ENCODE data around the gene NSMF.

NSMF gene

GRCh38 chr9:137449931-137450538 lies 9.1 kb downstream of the NSMF start:
- Histone ChIP-seq H3K4me3 (ENCODE audit: low read depth, low read length) (no peak overlapping the region), H3K36me3 (replicated peaks) (peaks cover 29% of the 10 kb centered on the region), H3K27ac (no peak overlapping the region), H3K27me3 (replicated peaks) (no peaks in the 10 kb centered on the region)
- in situ Hi-C loops (cut with HindIII; ENCODE audit: low pct_ligation_motif_present, low sequenced_read_pairs) = no loop called here
- no peak for DNase-seq
- TF ChIP-seq CTCF (IDR thresholded peaks at IDR 0.05; ENCODE audit: low read depth, low read length, missing control alignments) = no peak

- in situ Hi-C loops (cut with HindIII; ENCODE audit: low pct_ligation_motif_present, low sequenced_read_pairs) = no loop called here
- no peaks in the 10 kb centered on the region for H3K27me3 ChIP-seq (replicated peaks)
- no peak for TF ChIP-seq CTCF (IDR thresholded peaks at IDR 0.05; ENCODE audit: low read depth, low read length, missing control alignments)
- H3K36me3 ChIP-seq (replicated peaks) = peaks cover 26% of the 10 kb centered on the region
- no peak for DNase-seq
- no peak overlapping the region for H3K4me3 ChIP-seq (ENCODE audit: low read depth, low read length)
- H3K27ac ChIP-seq = no peak overlapping the region
Observed at GRCh38 chr9:137449081-137449844, 9.9 kb downstream of the NSMF start.

- H3K27ac ChIP-seq = no peak overlapping the region
- no peaks in the 10 kb centered on the region for H3K27me3 ChIP-seq (replicated peaks)
- TF ChIP-seq CTCF (IDR thresholded peaks at IDR 0.05; ENCODE audit: low read depth, low read length, missing control alignments) = no peak
- DNase-seq = no peak
- H3K36me3 ChIP-seq (replicated peaks) = peaks cover 25% of the 10 kb centered on the region
- no peak overlapping the region for H3K4me3 ChIP-seq (ENCODE audit: low read depth, low read length)
- in situ Hi-C loops (cut with HindIII; ENCODE audit: low pct_ligation_motif_present, low sequenced_read_pairs) = no loop called here
Observed at GRCh38 chr9:137448602-137448962, 10.6 kb downstream of the NSMF start.

- TF ChIP-seq CTCF (IDR thresholded peaks at IDR 0.05; ENCODE audit: low read depth, low read length, missing control alignments) = no peak
- DNase-seq = no peak
- H3K27ac ChIP-seq = no peak overlapping the region
- H3K4me3 ChIP-seq (ENCODE audit: low read depth, low read length) = no peak overlapping the region
- no peaks in the 10 kb centered on the region for H3K27me3 ChIP-seq (replicated peaks)
- peaks cover 20% of the 10 kb centered on the region for H3K36me3 ChIP-seq (replicated peaks)
- in situ Hi-C loops (cut with HindIII; ENCODE audit: low pct_ligation_motif_present, low sequenced_read_pairs) = no loop called here
Observed at GRCh38 chr9:137447722-137448601, 11.2 kb downstream of the NSMF start.

- no peak for DNase-seq
- peaks cover 15% of the 10 kb centered on the region for H3K36me3 ChIP-seq (replicated peaks)
- H3K27me3 ChIP-seq (replicated peaks) = no peaks in the 10 kb centered on the region
- no peak for TF ChIP-seq CTCF (IDR thresholded peaks at IDR 0.05; ENCODE audit: low read depth, low read length, missing control alignments)
- H3K4me3 ChIP-seq (ENCODE audit: low read depth, low read length) = no peak overlapping the region
- in situ Hi-C loops (cut with HindIII; ENCODE audit: low pct_ligation_motif_present, low sequenced_read_pairs) = no loop called here
- no peak overlapping the region for H3K27ac ChIP-seq
Observed at GRCh38 chr9:137446851-137447471, 12.2 kb downstream of the NSMF start.
